GM19193 (cell line): ENCODE data around the gene EIF5B.

ENCODE experiments used
- POLR2A ChIP-seq: IDR thresholded peaks from 4 replicates; pipeline ENCODE4 v1.6.1; 2011; ENCODE audit not compliant: insufficient read depth, insufficient read length; ENCODE audit errors: extremely low read depth

The EIF5B gene

GRCh38 chr2:99348173-99348572 lies 11.0 kb downstream of the EIF5B start:
- TF ChIP-seq POLR2A = no peak

DNA sequence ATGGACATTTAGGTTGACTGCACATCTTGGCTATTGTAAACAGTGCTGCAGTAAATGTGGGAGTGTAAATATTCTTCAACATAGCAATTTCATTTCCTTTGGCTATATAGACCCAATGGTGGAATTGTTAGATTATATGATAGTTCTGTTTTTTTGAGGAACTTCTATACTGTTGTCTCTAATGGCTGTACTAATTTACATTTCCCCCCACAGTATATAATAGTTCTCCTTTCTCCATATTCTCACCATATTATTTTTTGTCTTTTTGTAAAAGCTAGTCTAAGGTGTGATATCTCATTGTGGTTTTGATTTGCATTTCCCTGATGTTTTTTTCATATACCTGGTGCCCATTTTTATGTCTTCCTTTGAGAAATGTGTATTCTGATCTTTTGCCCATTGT lies 13.0 kb downstream of the EIF5B start:
- no peak for TF ChIP-seq POLR2A

DNA sequence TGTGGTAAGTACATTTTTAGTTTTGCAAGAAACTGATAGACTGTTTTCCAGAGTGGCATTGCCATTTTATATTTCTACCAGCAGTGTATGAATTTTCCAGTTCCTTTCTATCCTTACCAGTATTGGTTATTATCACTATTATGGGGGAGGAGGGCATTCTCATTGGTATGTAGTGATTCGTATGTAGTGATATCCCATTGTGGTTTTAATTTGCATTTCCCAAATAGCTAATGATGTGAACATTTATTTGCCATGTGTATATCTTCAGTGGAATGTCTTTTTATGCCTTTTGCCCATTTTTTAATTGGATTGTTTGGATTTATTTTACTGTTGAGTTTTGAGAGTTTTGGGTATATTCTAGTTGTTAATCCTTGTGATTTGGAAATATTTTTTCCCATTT lies 16.9 kb downstream of the EIF5B start:
- TF ChIP-seq POLR2A = no peak

GRCh38 chr2:99356853-99357252 lies 19.7 kb downstream of the EIF5B start:
- no peak for TF ChIP-seq POLR2A

GRCh38 chr2:99365661-99366060 lies 28.5 kb downstream of the EIF5B start:
- no peak for TF ChIP-seq POLR2A

DNA sequence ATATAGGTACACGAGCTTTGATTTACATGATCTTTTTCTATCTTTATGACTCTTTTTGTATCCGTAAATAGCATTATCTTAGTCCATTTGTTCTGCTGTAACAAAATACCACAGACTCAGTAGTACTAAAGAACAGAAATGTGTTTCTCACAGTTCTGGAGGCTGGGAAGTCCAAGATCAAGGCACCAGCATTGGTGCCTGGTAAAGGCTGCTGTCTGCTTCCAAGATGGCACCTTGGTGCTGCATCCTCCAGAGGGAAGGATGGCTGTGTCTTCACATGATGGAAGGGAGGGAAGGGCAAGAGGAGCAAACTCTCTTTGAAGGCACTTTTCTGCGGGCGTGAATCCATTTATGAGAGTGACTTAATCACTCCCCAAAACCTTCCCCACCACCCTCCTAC lies 36.0 kb downstream of the EIF5B start:
- no peak for TF ChIP-seq POLR2A

- no peak for TF ChIP-seq POLR2A
These were observed 37.6 kb downstream of the EIF5B start for GRCh38 chr2:99374747-99375146.

- no peak for TF ChIP-seq POLR2A
These were observed 39.2 kb downstream of the EIF5B start for GRCh38 chr2:99376254-99376864.

GRCh38 chr2:99377879-99378278 lies 40.7 kb downstream of the EIF5B start:
- no peak for TF ChIP-seq POLR2A

GRCh38 chr2:99380376-99381010 lies 43.3 kb downstream of the EIF5B start:
- TF ChIP-seq POLR2A = no peak

DNA sequence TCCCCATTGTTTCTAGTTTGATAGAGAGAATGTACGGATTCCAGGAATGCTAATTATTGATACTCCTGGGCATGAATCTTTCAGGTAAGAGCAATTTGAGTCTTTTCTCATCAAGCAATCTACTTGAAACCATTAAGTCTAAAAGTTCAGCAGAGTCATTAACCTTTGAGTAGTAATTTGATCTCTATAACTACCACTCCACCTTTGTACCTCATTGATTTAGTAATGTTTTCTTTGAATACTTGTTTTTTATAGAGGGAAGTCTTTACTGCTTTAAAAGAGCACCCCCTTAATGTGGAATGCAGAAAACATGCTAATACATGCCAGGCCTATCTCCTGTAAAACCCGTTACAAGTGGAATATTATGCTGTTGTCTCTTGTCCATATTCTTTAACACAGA lies 45.0 kb downstream of the EIF5B start:
- TF ChIP-seq POLR2A = no peak

DNA sequence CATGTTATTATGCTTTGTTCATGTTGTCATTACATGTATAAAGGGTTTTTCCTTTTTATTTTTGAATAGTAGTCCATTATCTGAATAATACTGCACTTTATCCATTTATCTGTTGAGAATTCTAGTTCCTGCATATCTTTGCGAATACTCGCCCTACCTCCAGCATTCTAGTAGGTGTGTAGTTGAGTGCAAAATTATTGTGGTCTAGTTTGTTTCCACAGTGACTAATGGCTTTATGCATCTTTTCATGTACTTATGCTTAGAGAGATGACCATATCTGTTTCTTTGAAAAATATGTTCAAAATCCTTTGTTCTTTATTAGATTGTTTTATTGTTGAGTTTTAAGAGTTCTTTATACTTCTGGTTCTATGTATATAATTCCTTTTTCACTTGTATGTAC lies 48.8 kb downstream of the EIF5B start:
- TF ChIP-seq POLR2A = no peak

- TF ChIP-seq POLR2A = no peak
These were observed 51.7 kb downstream of the EIF5B start for GRCh38 chr2:99388892-99389291.

DNA sequence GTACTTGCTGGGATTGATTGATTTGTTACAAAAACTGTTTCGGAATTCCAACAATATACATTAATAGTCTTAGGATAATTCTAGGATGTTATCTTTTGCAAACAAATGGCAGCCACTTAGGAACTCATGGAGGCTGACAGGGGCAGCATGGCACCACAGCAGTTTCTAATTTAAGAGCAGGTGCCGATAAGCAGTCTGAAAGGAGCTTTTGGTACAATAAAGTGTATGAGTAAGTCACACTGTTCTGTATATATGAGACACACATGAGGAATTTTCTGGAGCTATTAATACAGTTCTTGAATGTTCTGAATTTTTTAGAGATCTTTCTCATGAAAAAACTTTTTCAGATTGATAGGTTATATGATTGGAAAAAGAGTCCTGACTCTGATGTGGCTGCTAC lies 52.2 kb downstream of the EIF5B start:
- no peak for TF ChIP-seq POLR2A

DNA sequence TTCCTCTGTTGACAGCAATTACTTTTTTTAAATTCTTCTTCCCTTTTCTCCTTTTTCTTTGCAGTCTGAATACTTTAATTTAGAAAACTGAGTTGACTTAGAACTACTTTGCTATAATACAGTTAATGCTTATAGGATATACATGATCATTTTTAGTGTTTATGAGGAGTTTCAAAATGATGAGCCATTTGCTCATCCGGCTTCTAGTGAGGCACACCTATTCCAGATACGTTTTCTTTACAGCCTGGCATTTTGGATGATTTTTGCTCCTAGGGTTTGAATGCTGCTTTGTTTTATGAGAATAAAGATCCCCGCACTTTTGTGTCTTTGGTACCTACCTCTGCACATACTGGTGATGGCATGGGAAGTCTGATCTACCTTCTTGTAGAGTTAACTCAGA lies 52.8 kb downstream of the EIF5B start:
- no peak for TF ChIP-seq POLR2A

GRCh38 chr2:99395589-99396130 lies 58.5 kb downstream of the EIF5B start:
- no peak for TF ChIP-seq POLR2A

DNA sequence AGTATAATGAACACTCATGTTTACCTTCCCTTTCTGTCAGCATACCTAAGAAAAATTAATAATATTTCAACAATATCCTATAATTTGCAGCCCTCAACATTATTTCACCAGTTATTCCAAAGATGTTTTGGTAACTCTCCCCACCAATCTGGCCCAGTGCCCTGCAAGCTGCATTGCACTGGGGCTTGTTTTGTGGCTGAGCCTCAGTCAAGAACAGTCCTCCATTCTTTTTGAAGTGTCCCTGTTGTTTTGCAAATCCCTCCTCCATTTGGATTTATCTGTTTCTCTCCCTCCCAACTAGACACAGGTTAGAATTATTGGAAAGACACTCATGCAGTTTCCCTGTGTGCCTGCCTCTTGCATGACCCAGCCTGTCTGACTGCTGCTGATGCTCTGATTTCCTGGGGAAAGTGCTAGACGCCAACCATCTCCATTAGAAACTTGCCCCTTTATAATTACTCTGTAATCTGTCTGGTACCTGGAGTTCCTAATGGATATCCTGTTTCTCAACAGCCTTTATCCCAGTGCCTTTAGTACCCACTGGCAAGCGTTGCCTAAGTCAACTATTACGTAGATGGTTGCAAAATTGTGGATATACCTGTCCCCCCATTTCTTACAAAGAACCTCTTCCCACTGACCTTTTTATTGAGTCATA lies 60.2 kb downstream of the EIF5B start:
- no peak for TF ChIP-seq POLR2A

DNA sequence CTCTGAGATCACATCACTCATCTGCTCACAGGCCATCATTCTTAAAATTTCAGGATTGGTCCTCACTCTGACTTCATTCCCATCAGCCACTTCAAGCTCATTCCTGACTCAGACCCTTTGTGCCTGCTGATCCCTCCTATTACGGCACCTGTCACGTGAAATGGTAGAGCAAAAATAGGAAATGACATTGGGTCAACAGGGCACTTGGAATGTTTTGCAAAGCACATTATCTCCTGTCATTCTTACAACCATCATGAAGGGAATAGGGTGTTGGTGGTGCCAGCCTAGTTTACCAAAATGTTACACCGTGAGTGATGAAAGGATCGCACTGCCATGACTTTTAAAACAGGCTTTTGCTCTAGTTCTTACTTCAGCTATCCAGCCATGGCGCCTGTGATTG lies 61.1 kb downstream of the EIF5B start:
- no peak for TF ChIP-seq POLR2A
